ENCODE measurements around the gene UQCR11. TPM values are rescaled to one million over a fixed set of nuclear protein-coding genes. Genes with fewer than 3 reads are reported as not detected.

UQCR11 gene
- total RNA-seq, 2 experiments from 2014 or later = 86.2 to 187 TPM

- no peaks in the 10 kb centered on the region for H3K9me3 ChIP-seq (ENCODE audit: low read length)
- H3K4me3 ChIP-seq (ENCODE audit: low read depth, low read length, poor library complexity, severe bottlenecking) = no peak overlapping the region
- H4K20me1 ChIP-seq (ENCODE audit: insufficient read depth, low read length) = no peaks in the 10 kb centered on the region
- no TSS peak for BruUV-seq (replicated peaks)
- intact Hi-C loops (cut with micrococcal nuclease; ENCODE audit: unreplicated experiment) = no loop called here
- ChIA-PET CTCF (ENCODE audit: unreplicated experiment) (no interaction called here), POLR2A (no interaction called here)
- peaks cover 75% of the 10 kb centered on the region for H3K36me3 ChIP-seq (ENCODE audit: insufficient read depth, low read length)
- peak overlapping the region; percentile 88 for H3K27ac ChIP-seq (ENCODE audit: low read depth, low read length, poor library complexity, severe bottlenecking)
- no peak for TF ChIP-seq EZH2phosphoT487 (IDR thresholded peaks at IDR 0.05; ENCODE audit: borderline replicate concordance, low read depth, low read length)
- TF ChIP-seq, protein P1, sequence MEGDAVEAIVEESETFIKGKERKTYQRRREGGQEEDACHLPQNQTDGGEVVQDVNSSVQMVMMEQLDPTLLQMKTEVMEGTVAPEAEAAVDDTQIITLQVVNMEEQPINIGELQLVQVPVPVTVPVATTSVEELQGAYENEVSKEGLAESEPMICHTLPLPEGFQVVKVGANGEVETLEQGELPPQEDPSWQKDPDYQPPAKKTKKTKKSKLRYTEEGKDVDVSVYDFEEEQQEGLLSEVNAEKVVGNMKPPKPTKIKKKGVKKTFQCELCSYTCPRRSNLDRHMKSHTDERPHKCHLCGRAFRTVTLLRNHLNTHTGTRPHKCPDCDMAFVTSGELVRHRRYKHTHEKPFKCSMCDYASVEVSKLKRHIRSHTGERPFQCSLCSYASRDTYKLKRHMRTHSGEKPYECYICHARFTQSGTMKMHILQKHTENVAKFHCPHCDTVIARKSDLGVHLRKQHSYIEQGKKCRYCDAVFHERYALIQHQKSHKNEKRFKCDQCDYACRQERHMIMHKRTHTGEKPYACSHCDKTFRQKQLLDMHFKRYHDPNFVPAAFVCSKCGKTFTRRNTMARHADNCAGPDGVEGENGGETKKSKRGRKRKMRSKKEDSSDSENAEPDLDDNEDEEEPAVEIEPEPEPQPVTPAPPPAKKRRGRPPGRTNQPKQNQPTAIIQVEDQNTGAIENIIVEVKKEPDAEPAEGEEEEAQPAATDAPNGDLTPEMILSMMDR (conservative IDR thresholded peaks at IDR 0.05; ENCODE audit: low read length) = no peak
- no peaks in the 10 kb centered on the region; the same call in 1 of the 2 replicates for H3K79me2 ChIP-seq (ENCODE audit: insufficient read depth, low read depth, low read length)
- no peaks in the 10 kb centered on the region for H3K9me2 ChIP-seq (ENCODE audit: insufficient read depth, low read length)
- H3K4me1 ChIP-seq (ENCODE audit: insufficient read depth, low read length, poor library complexity, severe bottlenecking) = peaks cover 84% of the 10 kb centered on the region
- no peak for DNase-seq (ENCODE audit: low spot score)
- H3K4me2 ChIP-seq (ENCODE audit: low read length) = peak overlapping the region; percentile 37; the same call in 1 of the 2 replicates
- H2AFZ ChIP-seq (ENCODE audit: low read length) = no peak overlapping the region
Measured at GRCh38 chr19:1610579-1610978, 5.3 kb upstream of the UQCR11 start.

GRCh38 chr19:1609680-1610474 is 4.6 kb upstream of the UQCR11 start:
- ChIA-PET POLR2A (no interaction called here), CTCF (ENCODE audit: unreplicated experiment) (no interaction called here)
- Histone ChIP-seq H3K9me3 (ENCODE audit: low read length) (no peaks in the 10 kb centered on the region), H3K27ac (ENCODE audit: low read depth, low read length, poor library complexity, severe bottlenecking) (peak overlapping the region; percentile 88), H3K36me3 (ENCODE audit: insufficient read depth, low read length) (peaks cover 68% of the 10 kb centered on the region), H3K79me2 (ENCODE audit: insufficient read depth, low read depth, low read length) (peaks cover 3% of the 10 kb centered on the region), H4K20me1 (ENCODE audit: insufficient read depth, low read length) (no peaks in the 10 kb centered on the region), H2AFZ (ENCODE audit: low read length) (no peak overlapping the region), H3K9me2 (ENCODE audit: insufficient read depth, low read length) (no peaks in the 10 kb centered on the region), H3K4me3 (ENCODE audit: low read depth, low read length, poor library complexity, severe bottlenecking) (no peak overlapping the region), H3K4me2 (ENCODE audit: low read length) (no peak overlapping the region), H3K4me1 (ENCODE audit: insufficient read depth, low read length, poor library complexity, severe bottlenecking) (peaks cover 84% of the 10 kb centered on the region)
- no peak for DNase-seq (ENCODE audit: low spot score)
- TSS peak; percentile 25 for BruUV-seq (replicated peaks)
- intact Hi-C loops (cut with micrococcal nuclease; ENCODE audit: unreplicated experiment) = loop anchor here (5.0 kb wide), 1 partner anchor 202 kb away; the partner anchor contains the start of gene ATP8B3
- no peak for TF ChIP-seq EZH2phosphoT487 (IDR thresholded peaks at IDR 0.05; ENCODE audit: borderline replicate concordance, low read depth, low read length)
- TF ChIP-seq, protein P1 (conservative IDR thresholded peaks at IDR 0.05; ENCODE audit: low read length) = no peak

GRCh38 chr19:1609103-1609396 is 3.8 kb upstream of the UQCR11 start:
- H3K27ac ChIP-seq (ENCODE audit: low read depth, low read length, poor library complexity, severe bottlenecking) = peak overlapping the region; percentile 88
- POLR2A ChIA-PET = no interaction called here

More at GRCh38 chr19:1609103-1609396, 3.8 kb upstream of the UQCR11 start:
- Histone ChIP-seq H2AFZ (ENCODE audit: low read length) (no peak overlapping the region), H3K79me2 (ENCODE audit: insufficient read depth, low read depth, low read length) (peaks cover 11% of the 10 kb centered on the region), H3K4me1 (ENCODE audit: insufficient read depth, low read length, poor library complexity, severe bottlenecking) (peaks cover 85% of the 10 kb centered on the region), H3K4me3 (ENCODE audit: low read depth, low read length, poor library complexity, severe bottlenecking) (no peak overlapping the region), H3K9me2 (ENCODE audit: insufficient read depth, low read length) (no peaks in the 10 kb centered on the region), H4K20me1 (ENCODE audit: insufficient read depth, low read length) (no peaks in the 10 kb centered on the region), H3K9me3 (ENCODE audit: low read length) (no peaks in the 10 kb centered on the region), H3K36me3 (ENCODE audit: insufficient read depth, low read length) (peaks cover 59% of the 10 kb centered on the region), H3K4me2 (ENCODE audit: low read length) (peak overlapping the region; percentile 24; the same call in 1 of the 2 replicates)
- no TSS peak for BruUV-seq (replicated peaks)
- TF ChIP-seq, protein P1 (conservative IDR thresholded peaks at IDR 0.05; ENCODE audit: low read length) = no peak
- CTCF ChIA-PET (ENCODE audit: unreplicated experiment) = no interaction called here
- intact Hi-C loops (cut with micrococcal nuclease; ENCODE audit: unreplicated experiment) = loop anchor here (5.0 kb wide), 1 partner anchor 203 kb away; the partner anchor contains the start of gene ATP8B3
- peak; percentile 49 for DNase-seq (ENCODE audit: low spot score)
